Activated CD4-positive, alpha-beta T cell treated with anti-CD3 and anti-CD28 coated beads for 1 hour (primary cell): Measurements from ENCODE around the gene STARD13.
"Not testable (repeated sequence)": the region's sequence is repeated elsewhere in the genome, so short reads cannot be mapped to it uniquely, and the experiment has no call there.

ENCODE experiments used
- DNase-seq: peaks from one replicate; pipeline ENCODE4 v3.0.0-alpha.2; 2020

The STARD13 gene

DNA sequence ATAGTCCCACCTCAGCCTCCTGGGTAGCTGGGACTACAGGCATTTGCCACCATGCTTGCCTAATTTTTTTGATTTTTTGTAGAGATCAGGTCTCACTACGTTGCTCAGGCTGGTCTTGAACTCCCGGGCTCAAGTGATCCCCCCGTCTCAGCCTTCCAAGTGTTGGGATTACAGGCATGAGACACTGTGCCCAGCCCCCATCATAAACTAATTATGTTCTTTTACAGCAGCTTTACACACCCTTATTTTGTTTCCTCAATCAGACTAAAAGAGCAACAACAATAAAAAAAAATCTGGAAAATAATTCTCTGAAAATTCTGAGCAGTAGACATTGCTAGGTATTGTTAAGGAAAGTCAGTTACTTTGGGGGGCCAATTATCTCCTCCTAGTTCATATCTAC is 35.7 kb downstream of the STARD13 start:
- no peak for DNase-seq

- DNase-seq = no peak
Measured at GRCh38 chr13:33249066-33249465, 36.5 kb downstream of the STARD13 start.

DNA sequence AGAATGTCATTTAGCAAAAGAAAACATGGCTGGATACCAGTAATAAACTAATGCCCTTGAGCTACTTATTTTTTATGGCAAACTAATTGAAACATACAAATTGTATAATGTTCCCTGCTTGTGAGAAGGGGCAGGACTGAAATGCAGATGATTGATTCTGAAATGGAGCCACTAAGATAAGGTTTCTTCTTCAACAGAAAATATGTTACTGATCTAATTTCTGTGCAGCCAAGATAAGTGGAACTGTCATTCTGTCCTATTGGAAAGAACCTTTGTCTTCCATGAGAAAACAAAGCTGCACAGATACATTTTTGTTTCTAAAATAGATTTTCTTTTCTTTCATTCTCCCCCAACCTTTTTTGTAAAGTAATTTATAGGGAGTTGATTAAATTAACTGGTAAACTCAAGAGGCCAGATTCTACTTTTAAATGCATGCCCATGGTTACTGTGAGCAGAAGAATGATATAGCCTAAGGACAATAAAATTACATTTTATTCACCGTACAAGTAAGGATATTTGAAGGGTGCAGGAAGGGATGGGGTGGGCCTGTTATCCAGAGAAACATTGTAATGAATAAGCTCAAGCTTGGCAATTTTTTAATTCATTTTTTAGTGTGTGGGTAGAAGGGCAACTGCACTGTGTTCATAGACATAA is 39.9 kb downstream of the STARD13 start:
- DNase-seq = no peak

DNA sequence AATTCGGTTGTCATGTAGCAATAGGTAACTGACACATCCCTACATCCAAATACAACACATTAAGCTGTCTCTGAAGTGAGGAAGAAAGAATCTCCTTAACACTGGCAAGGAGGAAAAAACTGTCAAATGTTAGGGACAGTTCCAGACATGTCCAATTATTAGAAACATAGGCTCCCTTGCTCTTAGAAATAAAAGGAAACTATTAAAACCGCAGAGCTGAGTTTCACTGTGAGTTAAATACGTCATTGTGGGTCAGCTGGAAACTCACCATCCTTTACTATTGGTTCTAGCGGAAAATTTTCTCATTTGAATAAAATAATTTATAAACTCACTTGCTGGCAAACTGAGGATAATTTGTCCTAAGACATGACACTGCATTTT is 40.7 kb downstream of the STARD13 start:
- DNase-seq = no peak

DNA sequence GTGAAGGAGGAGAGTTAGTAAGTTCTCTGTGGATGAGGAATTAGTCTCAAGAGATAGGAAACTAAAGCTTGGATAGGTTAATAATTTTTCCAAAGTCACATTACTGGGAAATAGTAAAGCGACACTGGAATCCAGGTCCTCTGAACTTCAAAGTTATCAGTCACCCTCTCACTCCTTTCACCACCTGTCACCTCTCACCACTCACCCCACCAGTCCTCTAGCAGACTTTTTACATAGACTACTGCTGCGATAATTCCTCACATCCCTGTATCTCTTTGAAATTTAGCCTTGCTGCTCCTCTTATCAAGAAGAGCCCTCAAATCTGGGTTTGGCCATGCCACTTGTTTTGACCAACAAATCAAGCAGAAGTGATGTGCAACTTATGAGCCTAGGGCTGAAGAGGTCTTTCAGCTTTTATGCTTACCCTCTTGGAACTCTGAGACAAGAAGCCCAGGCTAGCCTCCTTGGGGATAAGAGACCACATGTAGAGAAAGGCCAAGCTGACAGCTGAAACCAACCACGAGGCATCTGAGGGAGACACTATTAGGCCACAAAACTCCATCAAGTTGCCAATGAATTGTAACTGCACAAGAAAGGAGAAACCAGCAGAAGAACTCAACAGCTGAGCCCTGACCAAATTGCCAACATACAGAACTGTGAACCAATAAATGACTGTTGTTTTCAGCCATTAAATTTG is 41.2 kb downstream of the STARD13 start:
- DNase-seq = no peak

GRCh38 chr13:33242984-33243617 is 42.5 kb downstream of the STARD13 start:
- DNase-seq = no peak

GRCh38 chr13:33242372-33242771 is 43.2 kb downstream of the STARD13 start:
- DNase-seq = not testable (repeated sequence)

GRCh38 chr13:33236021-33236420 is 49.5 kb downstream of the STARD13 start:
- no peak for DNase-seq

DNA sequence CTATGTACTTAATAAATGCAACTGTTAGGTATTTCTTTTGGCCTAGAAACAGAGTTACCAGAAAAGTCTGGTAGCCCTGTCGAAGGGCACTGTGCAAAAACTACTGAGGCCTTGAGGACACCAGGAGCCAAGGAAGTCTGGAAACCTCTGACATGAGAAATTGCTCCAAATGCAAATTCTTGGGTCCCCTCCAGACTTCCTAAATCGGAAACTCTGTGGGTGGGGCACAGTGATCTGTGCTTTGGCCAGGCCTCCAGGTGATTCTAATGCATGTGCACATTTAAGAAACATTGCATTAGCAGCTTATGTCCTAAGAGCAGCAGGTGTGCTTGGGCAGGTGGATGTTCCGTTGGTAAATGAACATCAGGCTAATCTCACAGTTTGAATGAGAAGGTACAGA is 50.0 kb downstream of the STARD13 start:
- no peak for DNase-seq

DNA sequence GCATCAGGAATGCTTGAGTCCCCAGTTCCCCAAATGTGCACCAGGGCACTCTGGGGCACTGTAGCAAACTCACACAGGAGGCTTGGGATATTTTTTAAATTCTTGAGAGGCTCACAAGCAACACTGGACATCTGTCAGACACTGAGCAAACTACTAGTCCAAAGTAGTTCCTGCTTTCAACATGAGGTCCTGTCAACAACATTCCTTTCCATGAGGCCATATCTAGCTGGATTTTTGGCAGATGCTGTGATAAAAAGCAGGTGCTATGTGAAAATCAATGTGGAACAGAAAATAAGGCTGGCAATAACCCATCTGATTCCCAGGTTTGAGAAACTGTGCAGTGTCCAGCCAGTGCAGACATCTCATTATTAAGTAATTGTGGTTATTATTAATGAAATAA is 50.5 kb downstream of the STARD13 start:
- no peak for DNase-seq

- DNase-seq = no peak
Measured at GRCh38 chr13:33233547-33233946, 52.0 kb downstream of the STARD13 start.

DNA sequence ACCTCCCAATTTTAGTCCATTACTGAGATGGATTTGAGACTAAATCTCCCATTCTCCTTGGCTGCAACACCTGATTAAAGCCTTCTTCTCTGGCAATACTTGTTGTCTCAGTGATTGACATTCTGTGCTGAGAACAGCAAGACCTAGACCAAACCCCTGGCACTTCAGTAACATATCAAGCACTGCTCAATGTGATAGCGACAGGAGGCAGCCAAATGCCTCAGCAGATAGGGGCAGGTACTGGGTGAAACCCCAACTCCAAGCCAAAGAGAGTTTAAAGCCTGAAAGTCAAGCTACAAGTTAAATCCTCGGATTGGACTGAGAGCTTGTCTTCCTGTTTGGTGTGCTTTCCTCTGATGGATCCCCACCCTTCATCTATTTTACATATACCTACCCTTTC is 52.7 kb downstream of the STARD13 start:
- no peak for DNase-seq

GRCh38 chr13:33231339-33231738 is 54.2 kb downstream of the STARD13 start:
- no peak for DNase-seq

GRCh38 chr13:33230178-33230881 is 55.2 kb downstream of the STARD13 start:
- no peak for DNase-seq

DNA sequence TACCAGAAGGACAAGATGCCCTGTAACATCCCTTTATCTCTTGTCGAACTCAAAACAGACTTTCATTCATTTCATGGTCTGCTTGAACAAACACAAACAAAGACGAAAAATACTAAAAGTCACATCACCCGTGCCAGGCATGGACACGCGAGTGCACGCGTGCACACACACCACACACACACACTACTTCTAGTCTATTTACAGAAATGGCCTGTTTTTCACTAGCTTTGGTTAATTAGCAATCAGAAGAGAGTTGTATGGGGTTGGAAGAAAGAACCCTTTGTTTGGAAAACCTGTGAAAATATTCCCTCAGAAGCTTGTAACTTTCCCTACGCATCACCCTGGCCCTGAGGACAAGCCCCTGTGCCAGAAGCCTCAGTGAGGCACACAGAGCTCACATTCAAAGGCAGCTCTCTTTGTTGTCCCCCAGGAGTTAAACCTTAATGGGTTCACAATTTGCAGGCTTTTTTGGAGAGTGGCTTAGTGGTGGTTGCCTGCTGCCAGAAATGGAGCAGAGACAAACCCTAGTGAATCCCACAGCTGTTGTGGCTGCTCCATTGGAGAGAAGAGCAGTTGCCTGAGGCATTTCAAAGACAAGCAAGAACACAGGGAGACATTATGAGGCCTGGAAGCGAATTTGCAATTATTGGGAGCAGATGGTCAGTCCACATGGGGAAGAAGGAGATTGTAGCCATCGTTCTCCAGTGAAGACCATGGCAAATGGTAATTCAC is 55.9 kb downstream of the STARD13 start:
- no peak for DNase-seq

DNA sequence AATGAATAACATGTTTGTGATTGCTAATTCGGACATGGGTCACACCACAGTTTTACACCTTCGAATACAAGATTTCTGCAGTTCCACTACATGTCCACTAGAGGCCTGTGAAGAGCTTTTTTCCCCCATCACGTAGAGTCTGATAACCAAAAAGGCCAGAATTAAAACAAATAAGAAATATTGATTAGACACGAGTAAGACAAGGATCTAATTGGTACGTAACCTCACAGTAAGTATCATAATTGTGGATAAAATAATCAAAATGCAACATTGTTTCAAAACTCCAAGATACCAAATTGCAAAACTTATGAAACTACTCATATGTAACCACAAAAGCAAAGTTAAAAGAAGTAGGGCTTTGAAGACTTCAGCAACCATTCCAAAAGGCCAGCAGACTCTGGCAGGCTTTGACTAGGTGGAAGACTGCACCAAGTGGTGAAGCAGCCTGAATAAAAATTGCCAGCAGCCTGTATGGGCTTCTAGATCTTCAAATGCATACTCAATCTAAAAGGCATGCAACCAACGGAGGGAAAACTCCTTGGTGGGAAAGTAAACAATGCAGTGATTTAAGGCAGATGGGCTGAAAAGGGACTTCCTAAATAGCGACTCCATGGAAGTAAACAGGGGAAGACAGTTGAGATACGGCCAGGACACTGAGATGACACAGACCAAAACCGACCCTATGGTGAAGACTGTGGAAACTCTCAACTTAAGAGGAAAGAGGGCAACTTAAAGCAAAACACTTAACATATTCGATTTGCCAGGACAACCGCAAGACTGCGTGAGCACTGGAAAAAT is 56.7 kb downstream of the STARD13 start:
- DNase-seq = no peak

DNA sequence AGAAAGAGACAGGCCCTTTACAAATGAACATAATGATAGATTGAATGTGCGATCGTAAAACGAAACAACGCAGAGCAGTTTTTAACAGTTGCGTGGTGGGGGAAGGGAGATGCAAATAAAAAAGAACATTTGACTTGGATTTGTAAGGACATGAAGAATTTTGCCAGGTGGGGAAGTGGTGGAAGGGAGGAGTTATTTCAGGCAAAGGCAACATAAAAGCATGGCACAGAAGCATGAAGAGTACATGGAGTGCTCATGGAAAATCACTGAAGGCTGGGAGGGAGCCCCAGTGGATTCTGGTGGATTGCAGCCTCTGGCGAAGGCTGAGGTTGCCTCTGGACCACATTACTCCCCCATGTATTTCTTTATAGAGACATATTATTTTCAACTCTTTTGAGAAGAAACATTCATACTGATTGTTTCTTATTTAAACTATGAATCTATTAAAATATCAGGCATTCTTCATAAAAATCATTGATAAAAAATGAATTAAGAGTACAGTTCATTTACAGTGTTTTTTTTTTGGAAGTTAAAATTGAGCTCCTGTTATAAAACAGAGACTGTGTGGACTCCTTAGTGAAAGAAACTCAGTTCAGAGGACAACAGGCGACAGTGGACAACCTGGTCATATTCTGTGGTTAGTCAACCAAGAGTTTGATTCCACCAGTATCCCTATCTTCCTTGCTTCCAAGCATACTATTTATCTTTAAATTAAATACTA is 57.5 kb downstream of the STARD13 start:
- no peak for DNase-seq

DNA sequence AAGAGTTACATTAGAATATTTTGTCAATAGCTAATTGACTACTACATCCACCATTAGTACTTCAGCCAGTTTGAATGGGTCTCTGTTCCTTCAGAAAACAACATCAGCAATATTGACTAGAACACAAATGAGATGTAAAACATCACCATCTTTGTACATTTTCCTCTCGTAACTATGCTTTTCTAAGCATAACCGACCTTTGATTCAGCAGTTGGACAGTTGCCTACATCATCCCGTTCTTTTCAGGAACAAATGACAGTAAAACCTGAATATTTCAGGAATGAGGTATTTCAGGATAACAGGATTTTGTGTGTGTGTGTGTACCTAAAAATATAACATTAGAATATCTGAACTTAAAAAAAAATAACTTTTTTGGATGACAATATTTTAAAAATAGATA is 60.9 kb downstream of the STARD13 start:
- no peak for DNase-seq

- no peak for DNase-seq
Measured at GRCh38 chr13:33224191-33224590, 61.4 kb downstream of the STARD13 start.

DNA sequence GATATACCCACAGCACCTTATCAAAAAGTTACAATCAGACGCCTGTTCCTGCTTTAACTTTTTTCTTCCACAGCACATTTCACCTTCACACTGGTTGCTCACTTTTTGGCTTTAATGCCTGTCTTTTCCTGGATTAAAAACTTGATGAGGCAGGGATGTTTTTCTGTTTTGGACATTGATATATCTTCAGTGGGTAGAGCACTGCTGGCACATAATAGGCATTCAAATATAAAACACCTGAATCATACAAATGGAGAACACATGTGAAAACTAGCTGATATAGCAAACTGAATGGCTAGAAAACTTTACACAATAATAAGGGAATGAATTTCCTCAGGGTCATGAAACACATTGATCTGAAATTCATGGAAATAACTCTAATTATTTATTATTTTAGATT is 65.6 kb downstream of the STARD13 start:
- DNase-seq = no peak

GRCh38 chr13:33218426-33218825 is 67.1 kb downstream of the STARD13 start:
- DNase-seq = no peak

DNA sequence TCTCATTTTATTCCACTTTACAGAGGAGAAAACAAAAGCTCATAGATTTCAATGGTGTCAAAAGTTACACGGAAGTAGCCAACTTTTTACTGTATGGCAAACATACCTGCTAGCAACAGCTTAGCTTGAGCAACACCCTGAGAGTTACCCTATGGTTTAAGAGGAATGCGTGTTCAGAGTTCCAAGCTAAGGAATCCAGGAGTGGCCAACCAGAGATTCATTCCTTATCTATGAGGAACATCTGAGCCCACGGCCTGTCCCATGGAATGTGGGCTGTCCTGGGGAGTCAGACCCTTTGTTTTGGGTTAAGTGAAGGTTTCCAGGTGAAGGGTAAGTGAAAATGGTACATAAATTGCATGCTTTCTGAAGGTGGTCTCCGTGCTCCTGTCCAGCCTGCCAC is 67.5 kb downstream of the STARD13 start:
- no peak for DNase-seq
